B cell (primary cell): ENCODE data around the gene TOGARAM2. TPM values are rescaled to one million over a fixed set of nuclear protein-coding genes. Genes with fewer than 3 reads are reported as not detected.

Experiments
- ATAC-seq: fragments of 200-7000 bp; cut with Tn5 transposase; one replicate; pipeline ENCODE4 v1.10.0; 2021; ENCODE audit warnings: low read depth, mild to moderate bottlenecking, moderate number of reproducible peaks, moderate library complexity
- CTCF ChIA-PET: fragments of 350-600 bp; sonication (Branson Sonifier 250); formaldehyde crosslinking; loops from one replicate; lab custom pipeline; 2021; ENCODE audit warnings: antibody characterized with exemption, inconsistent platforms; lab: Charles Lee
- POLR2A ChIA-PET: fragments of 350-600 bp; sonication (Branson Sonifier 250); formaldehyde crosslinking; loops from one replicate; lab custom pipeline; 2021; ENCODE audit warnings: antibody characterized with exemption; lab: Charles Lee
- DNase-seq: peaks from one replicate; pipeline ENCODE4 v3.0.0; 2013
- H2AFZ ChIP-seq: 2 replicates; pipeline ENCODE4 v1.6.1; 2012; ENCODE audit warnings: mild to moderate bottlenecking, low read depth, low read length; ENCODE audit not compliant: insufficient read depth, poor library complexity, severe bottlenecking
- H3K27ac ChIP-seq, 2 donors: 1 replicate in 1 of 2; 2 replicates in 1 of 2; pipeline ENCODE4 v1.5.1; 2012 to 2013; ENCODE audit warnings: low read length in 2 of 2, mild to moderate bottlenecking in 2 of 2, moderate library complexity in 1 of 2
- H3K27me3 ChIP-seq, 4 experiments: fragments of 200-600 bp in 1 of 4; sonication (generic) in 1 of 4; replicated peaks in 1 of 4; 1 replicate in 2 of 4; 2 replicates in 2 of 4; pipeline versions ENCODE4 v1.6.1 to v1.7.0; 2013 to 2016; ENCODE audit warnings: low read length in 3 of 4, mild to moderate bottlenecking in 2 of 4, mixed read lengths in 1 of 4, moderate library complexity in 1 of 4; ENCODE audit not compliant: insufficient read depth in 4 of 4, control insufficient read depth in 3 of 4; ENCODE audit errors: control extremely low read depth in 1 of 4
- H3K36me3 ChIP-seq, 2 experiments: replicated peaks in 1 of 2; 1 replicate in 1 of 2; 2 replicates in 1 of 2; pipeline versions ENCODE4 v1.6.1 to v1.7.1; 2013; ENCODE audit warnings: low read length in 1 of 2; ENCODE audit not compliant: insufficient read depth in 2 of 2, control insufficient read depth in 1 of 2; ENCODE audit errors: control extremely low read depth in 1 of 2, extremely low read depth in 1 of 2
- H3K4me1 ChIP-seq, 2 donors: fragments of 200-600 bp in 1 of 2; sonication (generic) in 1 of 2; 1 replicate in 1 of 2; 2 replicates in 1 of 2; pipeline versions ENCODE4 v1.5.1 to v1.6.1; 2013 to 2017; ENCODE audit warnings: low read length in 2 of 2; ENCODE audit not compliant: control insufficient read depth in 2 of 2, insufficient read depth in 2 of 2
- H3K4me2 ChIP-seq: replicated peaks from 2 replicates; pipeline ENCODE3; 2012; ENCODE audit warnings: mild to moderate bottlenecking, low read depth, low read length; ENCODE audit not compliant: poor library complexity, severe bottlenecking
- H3K4me3 ChIP-seq, 5 experiments: fragments of 200-600 bp in 1 of 5; sonication (generic) in 1 of 5; 1 replicate in 3 of 5; 2 replicates in 2 of 5; pipeline versions ENCODE4 v1.5.1 to v1.7.0; 2011 to 2016; ENCODE audit warnings: low read length in 4 of 5, mild to moderate bottlenecking in 4 of 5, low read depth in 2 of 5, control low read depth in 1 of 5, moderate library complexity in 1 of 5; ENCODE audit not compliant: insufficient read depth in 1 of 5; ENCODE audit errors: control extremely low read depth in 1 of 5, extremely low read depth in 1 of 5
- H3K79me2 ChIP-seq: fragments of 200-600 bp; sonication (generic); one replicate; pipeline ENCODE4 v1.6.0; 2016; ENCODE audit warnings: low read length; ENCODE audit not compliant: control insufficient read depth, insufficient read depth
- H3K9ac ChIP-seq: fragments of 200-600 bp; sonication (generic); 2 replicates; pipeline ENCODE4 v1.6.1; 2017; ENCODE audit warnings: mild to moderate bottlenecking, low read length, moderate library complexity
- H3K9me3 ChIP-seq, 3 donors: one replicate each; pipeline versions ENCODE4 v1.6.1 to v1.7.1; 2013; ENCODE audit warnings: low read length in 2 of 3; ENCODE audit not compliant: control insufficient read depth in 2 of 3, insufficient read depth in 1 of 3; ENCODE audit errors: control extremely low read depth in 1 of 3
- H4K20me1 ChIP-seq: 2 replicates; pipeline ENCODE4 v1.6.0; 2012; ENCODE audit warnings: mild to moderate bottlenecking, low read length; ENCODE audit not compliant: insufficient read depth, control insufficient read depth, poor library complexity, severe bottlenecking
- H3K27ac Mint-ChIP-seq: one replicate; pipeline ENCODE4 v1.8.0; 2021; ENCODE audit warnings: mixed read lengths
- H3K27me3 Mint-ChIP-seq: one replicate; pipeline ENCODE4 v1.8.0; 2021; ENCODE audit warnings: mixed read lengths
- H3K4me1 Mint-ChIP-seq: one replicate; pipeline ENCODE4 v1.8.0; 2021; ENCODE audit warnings: mixed read lengths
- H3K4me3 Mint-ChIP-seq: one replicate; pipeline ENCODE4 v1.8.0; 2021; ENCODE audit warnings: mixed read lengths
- H3K9me3 Mint-ChIP-seq: one replicate; pipeline ENCODE4 v1.8.0; 2022; ENCODE audit warnings: mixed read lengths; ENCODE audit not compliant: insufficient read depth
- CTCF ChIP-seq: fragments of 200-600 bp; IDR thresholded peaks from one replicate; pipeline ENCODE4 v1.8.0; 2022; ENCODE audit warnings: antibody characterized with exemption, mild to moderate bottlenecking
- EZH2 ChIP-seq: IDR thresholded peaks from 2 replicates; pipeline ENCODE4 v1.6.1; 2012; ENCODE audit warnings: borderline replicate concordance, low read depth, mild to moderate bottlenecking, moderate library complexity, low read length; ENCODE audit not compliant: insufficient read depth, poor library complexity, severe bottlenecking
- WGBS: methylation state at CpG from one replicate; pipeline ENCODE4 v1.1.5; 2013; ENCODE audit warnings: missing lambda C conversion rate; ENCODE audit not compliant: insufficient coverage; 5-methylcytosine and 5-hydroxymethylcytosine counted together
- intact Hi-C: fragments of 100-400 bp; cut with micrococcal nuclease; formaldehyde crosslinking; loops from one replicate; pipeline ENCODE4 v1.10.0; 2022
- polyA plus RNA-seq: library from polyadenylated mRNA; depleted of rRNA; stranded (reverse); fragments of >200 nt; gene quantifications from 2 replicates; pipeline ENCODE4 v1.2.3, GENCODE V29; 2012
- total RNA-seq, 2 donors: library from RNA; stranded (reverse); fragments of 120-200 nt in 1 of 2; gene quantifications; 1 replicate in 1 of 2; 2 replicates in 1 of 2; pipeline versions ENCODE4 v1.2.3 to v1.2.4, GENCODE V29; 2013 to 2022

TOGARAM2 gene
- total and polyA plus RNA-seq, 2 donors (not counting 1 experiment from before 2014, with no cell fraction given), result 0.25 to 0.61 TPM

- no peaks in the 10 kb centered on the region for H3K36me3 ChIP-seq
- Mint-ChIP-seq H3K9me3 (no peaks in the 10 kb centered on the region), H3K4me1 (no peaks in the 10 kb centered on the region), H3K4me3 (no peak overlapping the region), H3K27ac (no peak overlapping the region), H3K27me3 (no peaks in the 10 kb centered on the region)
- no peak overlapping the region for H3K9ac ChIP-seq
- no peak overlapping the region for H2AFZ ChIP-seq
- ChIA-PET POLR2A (no interaction called here), CTCF (no interaction called here)
- no peak overlapping the region for H3K4me3 ChIP-seq
- WGBS, result 100% methylated on average over 2 of the region's 3 CpGs
- no peaks in the 10 kb centered on the region for H3K4me1 ChIP-seq
- no peak for ATAC-seq
- intact Hi-C loops, result no loop called here
- peaks cover 0 to 3% (median 0%) of the 10 kb centered on the region in 4 experiments for H3K27me3 ChIP-seq
- no peak for DNase-seq
- TF ChIP-seq CTCF (no peak), EZH2 (no peak)
- H3K79me2 ChIP-seq, result no peaks in the 10 kb centered on the region
- H3K27ac ChIP-seq, result no peak overlapping the region
- H3K9me3 ChIP-seq, result no peaks in the 10 kb centered on the region
- H3K4me2 ChIP-seq, result no peak overlapping the region
- no peaks in the 10 kb centered on the region for H4K20me1 ChIP-seq
These were observed 4.5 kb upstream of the TOGARAM2 start for GRCh38 chr2:28976584-28976983.

- CTCF ChIA-PET, result no interaction called here
- H3K27ac Mint-ChIP-seq, result no peak overlapping the region
- no peaks in the 10 kb centered on the region for H3K36me3 ChIP-seq
These were observed 3.8 kb upstream of the TOGARAM2 start for GRCh38 chr2:28977176-28977875.

More at GRCh38 chr2:28977176-28977875, 3.8 kb upstream of the TOGARAM2 start:
- POLR2A ChIA-PET, result no interaction called here
- intact Hi-C loops, result no loop called here
- Histone ChIP-seq H3K79me2 (no peaks in the 10 kb centered on the region), H3K4me1 (no peaks in the 10 kb centered on the region), H3K4me3 (no peak overlapping the region), H3K27ac (no peak overlapping the region), H2AFZ (no peak overlapping the region), H3K9me3 (no peaks in the 10 kb centered on the region), H3K4me2 (no peak overlapping the region), H3K27me3 (peaks cover 0 to 3% (median 0%) of the 10 kb centered on the region in 4 experiments), H3K9ac (no peak overlapping the region), H4K20me1 (no peaks in the 10 kb centered on the region)
- no peak for ATAC-seq
- WGBS, result 83% methylated on average over 9 of the region's 10 CpGs
- Mint-ChIP-seq H3K4me3 (no peak overlapping the region), H3K9me3 (no peaks in the 10 kb centered on the region), H3K4me1 (no peaks in the 10 kb centered on the region), H3K27me3 (no peaks in the 10 kb centered on the region)
- no peak for DNase-seq
- TF ChIP-seq EZH2 (no peak), CTCF (no peak)
